NCI-H2029 (cell line): ENCODE measurements around the gene A2M.

Source experiments
- DNase-seq: peaks from one replicate; lab custom pipeline; 2025; lab: John Stamatoyannopoulos, UW

A2M gene

DNA sequence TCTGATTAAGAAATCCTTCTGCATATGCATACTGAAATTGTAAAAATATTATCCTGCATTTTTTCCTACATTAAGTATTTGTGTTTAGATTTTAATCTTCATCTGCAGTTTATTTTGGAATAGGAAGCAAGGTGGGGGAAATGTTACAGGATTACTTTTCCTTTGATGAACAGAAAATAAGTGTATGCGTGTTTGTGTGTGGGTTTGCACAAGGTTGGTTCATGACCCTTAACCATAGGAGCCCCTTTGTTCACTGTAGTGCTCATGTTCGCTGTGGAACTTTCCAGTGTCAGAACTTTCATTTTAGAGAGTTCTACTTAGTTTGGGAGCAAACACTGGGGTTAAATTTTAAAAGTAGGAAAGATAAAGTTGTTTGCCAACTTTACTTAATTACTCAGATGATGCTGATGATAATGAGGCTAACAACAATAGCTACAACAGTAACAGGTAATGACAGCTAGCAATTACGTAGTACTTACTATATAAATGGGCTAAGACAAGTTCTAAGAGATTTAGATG is 6.4 kb upstream of the A2M start:
- no peak for DNase-seq

DNA sequence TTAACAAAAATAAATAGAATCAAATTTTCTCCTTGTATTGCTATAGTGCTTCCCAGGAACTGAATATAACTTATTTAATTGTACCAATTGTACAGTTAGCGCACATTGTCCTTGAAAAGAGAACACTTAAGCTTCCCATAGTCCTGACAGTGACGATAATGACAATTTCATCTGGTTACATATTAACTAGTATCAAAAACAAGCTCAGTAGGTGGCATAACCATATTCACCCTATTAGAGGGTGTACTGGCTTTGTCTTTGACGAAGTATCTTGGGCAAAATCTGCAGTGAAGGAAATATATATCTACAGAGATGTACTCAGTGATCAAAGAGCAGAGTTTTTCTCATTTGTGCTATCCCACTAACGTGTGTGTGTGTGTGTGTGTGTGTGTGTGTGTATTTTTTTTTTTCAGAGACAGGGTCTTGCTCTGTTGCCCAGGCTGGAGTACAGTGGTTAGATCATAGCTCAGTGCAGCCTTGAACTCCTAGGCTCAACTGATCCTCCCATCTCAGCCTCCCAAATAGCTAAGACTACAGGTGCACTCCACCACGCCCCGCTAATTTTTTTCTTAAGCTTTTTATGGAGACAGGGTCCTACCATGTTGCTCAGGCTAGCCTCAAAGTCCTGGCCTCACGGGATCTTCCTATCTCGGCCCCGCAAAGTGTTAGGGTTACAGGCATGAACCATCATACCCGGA is 4.9 kb upstream of the A2M start:
- no peak for DNase-seq

DNA sequence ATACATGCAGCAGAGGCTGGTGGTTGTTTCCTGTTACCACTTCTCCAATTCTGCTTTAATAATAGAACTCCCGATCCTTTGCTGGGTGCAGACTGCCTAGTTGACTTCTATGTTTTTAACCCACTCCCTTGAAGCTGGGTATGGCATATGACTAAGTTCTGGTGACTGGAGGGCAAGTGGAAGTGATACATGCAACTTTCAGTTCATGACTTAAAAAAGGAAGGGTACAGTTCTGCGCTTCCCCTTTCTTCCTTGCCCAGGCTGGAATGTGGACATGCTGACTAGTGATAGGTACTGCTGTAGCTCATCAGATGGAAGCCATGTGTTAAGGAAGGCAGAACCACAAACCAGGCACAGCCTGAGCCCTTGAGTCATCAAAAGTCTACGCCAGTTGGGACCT is 2.4 kb upstream of the A2M start:
- no peak for DNase-seq

DNA sequence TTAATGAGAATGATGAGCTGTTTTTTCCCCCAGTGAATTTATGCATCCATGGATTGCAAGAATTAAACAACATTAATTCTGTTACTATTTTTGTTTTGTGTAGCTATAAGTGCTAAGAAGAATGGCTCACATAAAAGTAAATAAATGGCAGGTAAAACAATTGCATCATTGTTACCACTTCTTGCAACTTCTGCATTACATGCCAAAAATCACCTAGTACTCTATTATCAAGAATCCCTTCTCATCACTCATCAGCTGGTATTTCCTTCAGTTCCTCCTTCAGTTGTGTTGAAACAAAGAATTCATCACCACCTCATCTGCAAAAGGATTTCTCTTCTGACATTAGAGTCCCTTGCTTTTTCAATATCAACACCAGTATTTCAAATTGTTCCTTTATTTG is 773 bp downstream of the A2M start:
- no peak for DNase-seq

DNA sequence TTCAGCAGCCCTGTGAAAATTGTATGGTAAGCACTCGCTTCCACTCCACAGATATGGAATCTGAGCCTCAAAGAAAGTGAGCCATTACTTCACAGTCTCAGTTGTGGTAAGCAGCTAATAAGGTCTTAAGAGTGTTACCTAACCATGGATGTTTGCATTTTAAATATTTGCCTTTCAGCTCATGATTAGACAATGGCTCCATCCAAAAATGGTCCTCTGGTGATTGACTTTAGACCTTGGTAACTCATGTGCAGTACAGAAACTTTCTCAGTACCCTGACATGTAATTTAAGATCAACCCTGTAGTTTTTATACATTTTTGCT is 1.8 kb downstream of the A2M start:
- DNase-seq = no peak

DNA sequence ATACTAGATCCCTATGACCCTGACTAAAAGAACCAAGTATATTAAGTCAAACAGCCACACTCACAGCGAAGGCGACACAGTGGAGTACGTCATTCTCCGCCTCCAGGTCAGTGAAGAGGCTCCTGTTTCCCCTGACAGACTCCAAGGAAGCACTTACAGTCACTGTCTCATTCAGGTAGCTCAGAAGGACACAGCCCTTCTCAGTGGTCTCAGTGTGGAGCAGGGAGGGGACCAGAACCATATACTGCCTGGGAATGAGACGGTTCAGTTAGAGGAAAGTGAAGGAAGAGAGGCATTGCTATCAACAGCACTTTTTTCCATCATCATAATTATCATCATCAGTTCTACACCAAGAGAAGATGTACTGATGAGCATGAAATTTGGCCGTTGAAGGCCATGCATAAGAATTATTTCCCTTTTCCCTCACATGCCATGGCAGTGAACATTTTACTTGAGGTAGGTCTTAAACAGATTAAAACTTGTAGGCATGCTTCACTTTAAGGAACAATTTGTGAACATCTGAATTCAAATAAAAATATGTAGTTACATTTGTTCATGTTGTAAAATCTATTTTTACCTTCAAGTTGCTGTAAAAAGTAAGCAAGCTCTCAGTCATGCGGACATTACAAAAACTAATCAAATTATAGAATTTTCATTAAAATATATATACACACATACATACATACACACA is 2.3 kb downstream of the A2M start:
- DNase-seq = no peak

DNA sequence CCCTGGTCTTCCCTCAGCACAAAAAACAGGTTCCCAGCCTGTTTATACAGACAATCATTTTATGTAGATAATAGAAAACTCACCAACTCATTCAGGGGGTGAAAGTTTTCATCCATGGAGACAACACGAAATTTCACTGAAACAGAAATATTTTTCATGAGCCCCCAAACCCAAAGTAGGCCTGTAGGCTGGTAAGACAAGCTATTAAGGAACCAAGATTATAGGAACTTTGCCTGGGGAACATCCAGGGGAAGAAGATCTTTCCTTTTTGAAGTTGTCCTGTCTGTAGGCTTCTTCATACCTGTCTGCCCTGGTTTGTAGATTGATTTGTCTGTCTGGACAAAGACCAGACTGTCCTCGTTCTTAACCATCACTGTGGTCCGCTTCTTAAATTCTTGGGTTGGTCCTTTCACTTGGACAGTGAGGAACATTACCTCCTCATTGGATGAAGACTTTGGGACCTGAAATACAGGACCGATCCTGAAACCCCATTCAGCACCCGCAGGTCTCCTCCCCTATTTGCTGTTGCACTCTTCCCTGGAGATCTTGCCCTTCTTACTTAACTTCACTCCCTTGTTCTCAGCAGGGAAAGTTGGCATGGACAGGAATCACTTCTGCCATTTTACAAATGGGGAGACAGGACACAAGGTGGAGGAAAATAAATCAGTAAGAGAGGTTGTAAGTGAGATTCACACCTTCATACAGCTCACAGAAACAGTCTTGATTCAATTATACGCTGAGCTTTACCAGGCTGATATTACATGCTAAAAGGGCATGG is 3.5 kb downstream of the A2M start:
- DNase-seq = no peak

DNA sequence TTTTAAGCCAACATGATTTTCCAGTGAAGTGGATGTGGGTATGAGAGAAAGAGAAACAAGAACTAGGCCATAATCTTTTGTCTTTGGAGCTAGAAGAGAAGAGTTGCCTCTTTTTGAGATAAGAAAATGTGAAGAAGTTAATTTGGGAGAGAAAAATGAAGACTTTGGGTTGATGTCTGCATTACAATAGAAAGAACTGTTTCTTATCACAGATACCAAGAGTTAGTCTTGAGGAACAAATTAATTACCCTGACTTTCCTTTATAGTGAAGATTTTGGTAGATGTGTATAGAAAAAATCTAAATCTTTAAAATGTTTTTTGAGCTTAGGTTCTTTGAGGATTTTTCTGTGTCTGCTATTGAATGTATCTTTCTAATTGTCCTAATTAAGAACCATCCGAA is 4.2 kb downstream of the A2M start:
- no peak for DNase-seq

DNA sequence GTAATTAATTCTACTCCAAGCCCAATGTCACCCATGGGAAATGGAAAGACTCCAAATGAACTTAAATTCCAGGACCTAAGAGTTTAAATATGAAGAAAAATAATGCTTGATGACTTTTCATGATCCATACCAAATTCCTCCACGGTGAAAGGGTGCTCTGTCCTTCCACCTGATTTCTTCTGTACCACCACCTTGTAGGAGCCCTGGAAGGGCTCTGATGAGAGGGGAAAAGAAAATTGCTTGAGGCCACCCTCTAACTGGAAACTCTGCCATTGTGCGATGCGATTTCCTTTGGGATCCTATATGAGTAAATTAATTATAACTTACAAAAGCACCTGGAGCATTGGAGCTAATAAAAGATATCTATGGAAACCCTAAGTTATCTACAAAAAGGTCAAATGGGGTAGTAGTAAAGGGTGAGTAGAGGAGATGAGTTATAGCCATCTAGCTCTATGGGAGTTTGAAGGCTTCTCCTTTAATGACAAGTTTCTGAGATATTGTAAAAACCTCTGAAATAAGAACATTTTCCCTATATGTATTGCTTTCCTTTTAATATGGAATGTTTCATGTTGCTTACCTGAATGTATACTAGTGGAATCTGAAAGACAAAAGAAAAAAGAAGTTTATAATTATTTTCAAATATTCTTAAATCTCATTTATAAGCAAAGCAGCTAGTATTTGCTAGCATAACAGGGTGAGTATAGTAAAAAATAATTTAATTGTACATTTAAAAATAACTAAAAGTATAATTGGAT is 5.8 kb downstream of the A2M start:
- DNase-seq = no peak

DNA sequence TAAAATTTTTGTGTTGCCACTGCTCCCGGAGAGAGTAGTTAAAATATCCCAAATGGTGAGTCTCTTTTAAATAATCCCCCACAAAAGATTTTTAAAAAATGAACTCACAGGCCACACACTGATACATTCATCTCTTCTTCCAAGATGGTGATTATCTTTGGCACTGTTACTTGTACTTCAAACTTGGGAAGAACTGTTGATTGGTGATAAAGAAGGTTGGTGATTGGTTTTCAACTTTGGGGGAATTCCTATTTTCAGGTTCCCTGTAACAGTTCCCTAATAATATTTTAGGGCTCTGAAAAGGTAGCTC is 6.6 kb downstream of the A2M start:
- no peak for DNase-seq

DNA sequence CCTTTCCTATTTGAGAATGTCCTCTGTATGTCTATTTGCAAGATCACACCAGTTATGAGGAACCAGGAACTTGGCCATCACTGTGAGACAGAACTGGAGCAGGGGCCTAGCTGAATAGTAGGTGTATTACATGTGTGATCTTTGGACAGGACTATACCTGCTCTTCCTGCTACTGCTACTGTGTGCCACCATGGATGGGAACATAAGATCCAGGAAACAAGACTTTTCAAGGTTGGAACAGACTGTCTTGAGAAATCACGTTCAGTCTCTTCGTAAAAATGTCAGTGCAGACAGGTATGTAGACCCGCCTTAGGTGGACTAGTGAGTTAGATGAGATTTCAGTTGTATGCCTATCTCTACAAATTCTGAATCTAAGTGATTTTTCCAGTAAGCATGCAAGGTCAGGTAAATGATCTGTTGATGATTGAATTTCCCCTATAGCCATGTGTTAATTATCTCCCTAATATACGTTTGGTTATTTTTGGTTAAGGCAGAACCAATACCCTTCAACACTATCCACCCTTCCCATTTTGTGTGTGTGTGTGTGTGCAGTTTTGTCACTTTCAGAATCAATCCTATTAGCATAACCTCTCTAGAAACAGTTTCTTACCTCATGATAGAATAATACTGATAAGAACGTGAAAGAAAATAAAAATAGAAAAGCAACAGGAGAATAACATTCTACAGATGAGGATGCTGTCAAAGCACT is 7.1 kb downstream of the A2M start:
- no peak for DNase-seq

DNA sequence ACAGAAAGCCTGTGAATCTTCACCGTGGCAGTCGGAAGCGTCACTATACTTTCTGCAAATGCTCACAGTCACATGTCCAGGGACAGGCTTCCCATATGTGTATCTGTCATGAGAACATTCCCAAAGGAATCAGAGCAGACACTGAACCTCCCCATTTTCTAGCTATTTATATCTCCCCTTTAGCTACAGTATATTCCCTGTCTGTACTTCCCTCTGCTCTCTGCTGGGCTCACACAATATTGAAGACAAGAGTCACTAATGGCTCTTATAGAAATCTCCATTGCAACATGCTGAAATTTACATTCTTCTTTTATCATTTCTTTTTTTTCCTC is 8.2 kb downstream of the A2M start:
- no peak for DNase-seq

DNA sequence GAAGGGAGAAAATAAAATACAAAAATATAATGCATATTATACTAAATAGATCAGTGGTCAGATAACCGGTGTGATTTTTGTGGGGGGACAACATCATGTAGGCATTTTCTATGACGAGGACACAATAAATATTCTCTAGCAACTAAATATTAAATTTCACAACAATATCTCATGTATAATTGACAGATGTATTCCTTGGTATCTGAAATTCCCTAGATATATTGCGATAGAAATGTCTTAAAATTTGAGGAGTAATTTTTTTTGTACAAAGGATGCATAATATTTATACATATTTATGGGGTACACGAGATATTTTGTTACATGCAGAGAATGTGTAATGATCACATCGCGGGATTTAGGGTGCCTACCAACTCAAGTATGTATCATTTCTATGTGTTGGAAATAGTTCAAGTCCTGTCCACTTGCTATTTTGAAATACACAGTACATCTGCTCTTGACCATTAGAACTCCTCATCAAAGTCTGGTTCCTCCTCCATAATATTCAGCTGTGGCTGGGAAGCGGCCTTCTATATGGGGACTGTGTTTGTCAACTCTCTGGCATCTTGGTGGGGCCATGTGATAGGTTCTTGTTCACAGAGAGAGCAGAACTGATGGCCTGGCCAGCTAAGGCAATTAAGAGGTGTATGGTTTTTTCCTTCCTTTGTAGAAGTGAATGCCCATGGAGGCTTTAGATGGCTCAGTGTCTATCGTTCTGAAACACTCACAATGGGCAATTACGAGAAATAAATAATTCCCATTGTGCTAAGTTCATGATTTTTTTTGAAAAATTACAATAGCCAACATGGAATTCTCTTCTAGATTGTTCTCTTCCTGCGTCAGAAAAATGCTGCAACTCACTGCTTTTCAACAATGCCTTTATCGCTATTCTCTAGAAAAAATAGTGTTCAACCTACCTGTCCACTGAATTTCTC is 8.8 kb downstream of the A2M start:
- DNase-seq = no peak

DNA sequence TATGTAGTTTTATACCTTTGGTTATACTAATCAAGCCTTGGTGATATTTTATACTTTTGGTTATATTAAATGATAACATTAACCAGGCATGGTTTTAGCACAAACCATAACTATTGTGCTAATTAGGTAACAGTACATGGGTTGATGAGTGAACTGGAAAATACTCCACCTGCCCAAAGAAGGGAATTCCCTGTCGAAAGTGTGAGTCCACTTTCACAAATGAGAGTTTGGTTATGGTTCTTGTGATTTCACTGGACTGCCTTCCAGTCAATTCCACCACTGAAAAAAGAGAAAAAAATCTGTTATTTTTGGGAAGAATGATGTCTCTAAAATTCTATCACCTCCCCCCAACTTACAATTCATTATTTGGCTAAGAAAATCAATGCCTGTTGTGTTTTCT is 9.7 kb downstream of the A2M start:
- DNase-seq = no peak

DNA sequence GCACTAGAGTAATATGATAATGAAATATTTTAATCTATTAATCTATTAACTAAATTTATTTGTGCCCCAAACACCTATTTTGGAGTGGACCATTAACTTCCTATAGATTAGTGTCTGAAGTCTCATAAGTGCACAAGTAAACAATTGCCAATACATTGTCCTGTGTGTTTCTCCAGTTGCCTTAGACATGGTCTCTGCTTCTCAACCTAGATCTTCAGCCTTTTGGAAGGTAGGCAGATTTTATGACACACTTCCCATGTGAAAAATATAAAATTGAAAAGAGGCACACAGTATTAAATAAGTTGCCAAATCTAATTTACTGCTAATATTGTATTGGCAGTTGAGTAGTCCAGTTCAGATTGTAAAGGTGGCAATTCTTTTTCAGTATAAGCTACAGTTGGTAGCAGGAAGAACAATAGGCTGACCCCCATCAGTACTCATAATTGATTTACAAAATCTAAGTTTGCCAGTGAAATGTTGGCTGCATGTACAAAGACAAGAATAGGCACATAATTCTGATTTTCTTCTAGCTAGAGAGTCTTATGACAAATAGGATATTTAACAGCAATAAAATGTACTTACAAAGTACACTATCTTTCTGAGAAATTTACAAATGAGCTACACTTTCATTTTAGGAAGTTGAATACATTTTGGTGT is 10.8 kb downstream of the A2M start:
- no peak for DNase-seq

DNA sequence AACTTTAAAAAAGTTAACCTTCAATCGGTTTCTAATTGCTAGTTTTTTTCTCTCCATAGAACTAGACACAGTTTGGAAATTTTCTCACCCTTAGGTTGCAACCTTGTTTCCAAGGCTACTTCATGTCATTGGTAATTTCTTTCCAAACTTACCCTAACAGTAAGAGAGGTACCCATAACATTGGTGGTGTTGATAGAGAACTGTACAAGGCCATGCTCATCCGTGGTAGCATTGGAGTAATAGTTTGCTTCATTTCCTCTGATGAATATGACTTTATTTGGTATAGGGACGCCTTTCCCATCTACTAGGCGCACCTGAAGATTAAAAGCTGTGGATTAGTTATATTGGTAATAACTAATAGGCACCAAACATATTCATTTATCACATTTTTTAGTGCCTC is 11.6 kb downstream of the A2M start:
- DNase-seq = no peak

DNA sequence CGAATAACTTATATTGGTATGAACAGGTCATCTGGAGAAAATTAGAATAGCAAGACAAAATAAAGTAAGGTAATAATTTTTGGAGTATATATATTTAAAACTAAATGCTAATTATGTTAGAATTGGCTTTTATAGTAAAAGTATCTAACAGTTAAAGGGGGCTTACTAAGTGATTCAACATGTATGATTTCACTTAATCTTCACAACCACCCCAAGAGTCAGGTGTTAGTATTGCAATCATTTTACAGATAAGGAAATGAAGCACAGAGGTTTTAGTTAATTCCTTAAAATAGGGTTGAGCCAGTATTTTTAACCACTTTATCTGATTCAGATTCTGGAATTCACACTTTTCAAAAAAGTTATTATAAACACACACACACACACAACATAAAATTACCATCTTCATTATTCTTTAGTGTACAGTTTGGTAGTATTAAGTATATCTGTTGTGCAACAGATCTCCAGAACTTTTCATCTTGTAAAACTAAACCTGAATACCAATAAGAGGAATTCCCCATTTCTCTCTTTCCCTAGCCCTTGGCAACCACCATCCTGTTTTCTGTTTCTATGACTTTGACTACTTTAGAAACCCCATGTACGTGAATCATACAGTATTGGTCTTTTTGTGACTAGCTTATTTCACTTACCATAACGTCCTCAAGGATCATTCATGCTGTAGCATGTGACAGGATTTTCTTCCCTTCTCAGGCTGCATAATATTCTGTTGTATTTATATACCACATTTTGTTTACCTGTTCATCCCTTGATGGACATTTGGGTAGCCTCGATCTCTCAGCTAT is 12.5 kb downstream of the A2M start:
- no peak for DNase-seq

DNA sequence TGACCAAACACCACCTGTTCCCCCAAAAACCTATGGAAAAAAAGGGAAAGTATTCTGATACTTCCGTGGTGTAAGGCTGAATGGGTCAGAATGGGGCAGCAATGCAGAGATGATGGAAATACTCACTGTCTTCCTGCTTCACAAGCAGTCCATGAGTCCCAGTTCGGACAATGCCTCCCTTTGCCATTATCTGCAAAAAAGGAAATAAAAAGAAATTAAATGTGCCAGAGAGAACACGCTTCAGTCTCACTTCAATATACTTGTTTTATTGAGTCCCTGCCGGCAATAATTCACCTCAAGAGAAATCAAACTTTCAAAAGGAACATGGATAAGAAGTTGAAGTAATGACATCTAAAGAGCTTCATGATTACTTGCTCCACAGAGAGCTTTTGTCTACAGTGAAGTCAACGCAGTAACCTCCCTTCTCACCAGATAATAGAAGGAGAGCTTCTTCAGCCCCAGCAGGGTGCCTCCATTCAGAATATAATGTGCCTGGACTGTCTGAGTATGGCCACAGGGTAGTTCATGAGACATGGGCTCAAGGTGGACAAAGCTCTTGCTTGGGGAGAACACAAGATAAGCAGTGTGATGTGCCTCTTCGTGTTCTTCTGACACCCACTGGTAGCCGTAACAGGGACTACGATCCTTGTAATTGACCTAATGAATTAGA is 14.6 kb downstream of the A2M start:
- no peak for DNase-seq

DNA sequence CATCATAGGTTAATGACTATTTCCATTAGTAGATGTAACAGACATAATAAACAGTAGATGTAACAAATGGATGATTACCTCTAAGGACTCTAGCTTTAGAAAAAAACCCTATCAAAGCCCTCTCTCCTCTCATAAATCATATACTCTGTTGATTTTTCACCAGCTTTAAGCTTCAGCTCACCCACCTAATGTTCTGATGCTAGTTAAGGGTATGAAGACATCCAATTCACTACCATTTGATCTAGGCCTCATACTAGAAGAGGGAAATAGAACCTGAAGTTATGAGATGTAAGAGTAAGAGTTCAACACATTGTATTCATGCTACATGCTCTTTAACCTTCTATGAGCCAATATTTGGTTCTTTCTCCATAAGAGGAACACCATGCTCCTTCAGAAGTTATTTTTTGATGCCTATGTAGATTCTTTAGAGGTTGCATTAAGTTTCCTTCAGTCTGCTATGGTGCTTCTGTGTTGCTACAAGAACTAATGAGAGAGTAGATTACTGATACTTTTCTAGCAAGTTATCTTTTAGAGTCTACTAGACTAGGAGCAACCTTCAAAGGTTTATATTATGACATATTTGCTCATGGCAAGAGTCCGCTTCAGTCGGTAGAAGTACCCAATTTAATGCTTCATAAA is 16.0 kb downstream of the A2M start:
- no peak for DNase-seq
